ENCODE measurements around the gene ACO1.

DNA sequence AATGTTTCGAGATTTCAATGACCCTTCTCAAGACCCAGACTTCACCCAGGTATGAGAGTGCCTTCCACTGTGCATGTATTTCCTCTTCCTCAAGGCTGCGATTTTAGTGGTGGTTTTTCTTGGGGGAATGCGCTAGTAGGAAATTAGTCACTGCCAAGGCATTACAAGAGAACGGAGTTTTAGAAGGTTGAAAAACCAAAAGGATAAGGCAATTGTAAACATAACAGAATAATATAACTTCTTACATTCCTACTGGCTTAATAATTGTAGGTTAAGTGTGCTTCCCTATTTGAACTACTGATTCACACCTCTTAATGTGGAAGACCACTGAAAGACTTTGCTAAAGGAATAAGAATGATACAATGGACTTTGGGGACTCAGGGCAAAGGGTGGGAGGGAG is 38.9 kb downstream of the ACO1 start:
- TF ChIP-seq ZNF274 (IDR thresholded peaks at IDR 0.05; ENCODE audit: borderline replicate concordance, low read depth, low read length), result no peak
- no peak for TF ChIP-seq MED1 (CRISPR knock-in tag; IDR thresholded peaks at IDR 0.05; ENCODE audit: borderline replicate concordance)
- TF ChIP-seq ZBTB34 (CRISPR knock-in tag; IDR thresholded peaks at IDR 0.05), result no peak
- TF ChIP-seq RBBP5 (IDR thresholded peaks at IDR 0.05; ENCODE audit: borderline replicate concordance, insufficient read depth, low read length, poor library complexity, severe bottlenecking), result no peak
- TF ChIP-seq RCOR1 (IDR thresholded peaks at IDR 0.05; ENCODE audit: borderline replicate concordance in 1 of 2, low read depth in 2 of 2, low read length in 2 of 2), result no peak
- no peak for TF ChIP-seq CBX5 (IDR thresholded peaks at IDR 0.05; ENCODE audit: borderline replicate concordance, low read depth)
- no peak for TF ChIP-seq POLR2AphosphoS5 (IDR thresholded peaks at IDR 0.05; ENCODE audit: control insufficient read depth, insufficient read depth, low read depth, low read length)
- TF ChIP-seq, protein P1, sequence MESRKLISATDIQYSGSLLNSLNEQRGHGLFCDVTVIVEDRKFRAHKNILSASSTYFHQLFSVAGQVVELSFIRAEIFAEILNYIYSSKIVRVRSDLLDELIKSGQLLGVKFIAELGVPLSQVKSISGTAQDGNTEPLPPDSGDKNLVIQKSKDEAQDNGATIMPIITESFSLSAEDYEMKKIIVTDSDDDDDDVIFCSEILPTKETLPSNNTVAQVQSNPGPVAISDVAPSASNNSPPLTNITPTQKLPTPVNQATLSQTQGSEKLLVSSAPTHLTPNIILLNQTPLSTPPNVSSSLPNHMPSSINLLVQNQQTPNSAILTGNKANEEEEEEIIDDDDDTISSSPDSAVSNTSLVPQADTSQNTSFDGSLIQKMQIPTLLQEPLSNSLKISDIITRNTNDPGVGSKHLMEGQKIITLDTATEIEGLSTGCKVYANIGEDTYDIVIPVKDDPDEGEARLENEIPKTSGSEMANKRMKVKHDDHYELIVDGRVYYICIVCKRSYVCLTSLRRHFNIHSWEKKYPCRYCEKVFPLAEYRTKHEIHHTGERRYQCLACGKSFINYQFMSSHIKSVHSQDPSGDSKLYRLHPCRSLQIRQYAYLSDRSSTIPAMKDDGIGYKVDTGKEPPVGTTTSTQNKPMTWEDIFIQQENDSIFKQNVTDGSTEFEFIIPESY (CRISPR knock-in tag; IDR thresholded peaks at IDR 0.05), result no peak
- no peak for TF ChIP-seq SMAD4 (CRISPR knock-in tag; conservative IDR thresholded peaks at IDR 0.05)
- no peak for TF ChIP-seq SP1 (CRISPR knock-in tag; IDR thresholded peaks at IDR 0.05)

All from K562 (cell line).